Activated CD8-positive, alpha-beta T cell treated with anti-CD3 and anti-CD28 coated beads for 36 hours (primary cell): ENCODE data around the gene GRIA1. TPM values are rescaled to one million over a fixed set of nuclear protein-coding genes. Genes with fewer than 3 reads are reported as not detected.
"Not testable (repeated sequence)": the region's sequence is repeated elsewhere in the genome, so short reads cannot be mapped to it uniquely, and the experiment has no call there.

Experiments
- ATAC-seq: fragments of 200-7000 bp; cut with Tn5 transposase; one replicate; pipeline ENCODE4 v1.10.0; 2021; ENCODE audit warnings: mild to moderate bottlenecking, moderate library complexity
- CTCF ChIA-PET: fragments of 350-600 bp; sonication (Branson Sonifier 250); formaldehyde crosslinking; loops from one replicate; lab custom pipeline; 2021; ENCODE audit warnings: antibody characterized with exemption; lab: Charles Lee
- POLR2A ChIA-PET: fragments of 350-600 bp; sonication (Branson Sonifier 250); formaldehyde crosslinking; loops from one replicate; lab custom pipeline; 2021; ENCODE audit warnings: antibody characterized with exemption; lab: Charles Lee
- DNase-seq: peaks from one replicate; pipeline ENCODE4 v3.0.0-alpha.2; 2020
- H3K27ac Mint-ChIP-seq: one replicate; pipeline ENCODE4 v1.8.0; 2021; ENCODE audit warnings: mild to moderate bottlenecking, mixed read lengths
- H3K27me3 Mint-ChIP-seq: one replicate; pipeline ENCODE4 v1.8.0; 2021; ENCODE audit warnings: mixed read lengths
- H3K36me3 Mint-ChIP-seq: one replicate; pipeline ENCODE4 v1.8.0; 2021; ENCODE audit warnings: low read depth, mixed read lengths
- H3K4me1 Mint-ChIP-seq: one replicate; pipeline ENCODE4 v1.8.0; 2021; ENCODE audit warnings: low read depth, mixed read lengths
- H3K4me3 Mint-ChIP-seq: one replicate; pipeline ENCODE4 v1.8.0; 2021; ENCODE audit warnings: mild to moderate bottlenecking, moderate library complexity, mixed read lengths
- H3K9me3 Mint-ChIP-seq: one replicate; pipeline ENCODE4 v1.8.0; 2021; ENCODE audit warnings: mixed read lengths
- CTCF ChIP-seq: fragments of 200-600 bp; IDR thresholded peaks from one replicate; pipeline ENCODE4 v1.8.0; 2022; ENCODE audit warnings: antibody characterized with exemption, mild to moderate bottlenecking
- intact Hi-C: fragments of 100-400 bp; cut with micrococcal nuclease; formaldehyde crosslinking; loops from one replicate; pipeline ENCODE4 v1.10.0; 2022
- total RNA-seq, 2 experiments: library from RNA; stranded (reverse); gene quantifications; one replicate each; pipeline ENCODE4 v1.2.3, GENCODE V29; 2021

The GRIA1 gene
- total RNA-seq, 2 experiments from 2014 or later: not detected

GRCh38 chr5:153717287-153717686, 226.8 kb downstream of the GRIA1 start:
- POLR2A ChIA-PET: no interaction called here
- H3K4me1 Mint-ChIP-seq: no peaks in the 10 kb centered on the region
- no peak overlapping the region for H3K4me3 Mint-ChIP-seq
- no peak overlapping the region for H3K27ac Mint-ChIP-seq
- peaks cover 2% of the 10 kb centered on the region for H3K27me3 Mint-ChIP-seq
- DNase-seq (no peak), ATAC-seq (no peak)
- CTCF ChIA-PET: no interaction called here
- H3K9me3 Mint-ChIP-seq: peaks cover 1% of the 10 kb centered on the region
- intact Hi-C loops: no loop called here
- H3K36me3 Mint-ChIP-seq: no peaks in the 10 kb centered on the region
- TF ChIP-seq CTCF: no peak

- no peak for ATAC-seq
- Mint-ChIP-seq H3K4me1 (no peaks in the 10 kb centered on the region), H3K27me3 (peaks cover 2% of the 10 kb centered on the region), H3K27ac (no peak overlapping the region), H3K4me3 (no peak overlapping the region), H3K9me3 (peaks cover 1% of the 10 kb centered on the region), H3K36me3 (no peaks in the 10 kb centered on the region)
- ChIA-PET CTCF (no interaction called here), POLR2A (no interaction called here)
- intact Hi-C loops: no loop called here
- DNase-seq: no peak
- no peak for TF ChIP-seq CTCF
Measured at GRCh38 chr5:153718713-153719112, 228.2 kb downstream of the GRIA1 start.

GRCh38 chr5:153719324-153719723, 228.9 kb downstream of the GRIA1 start:
- no peak for ATAC-seq
- DNase-seq: no peak
- intact Hi-C loops: no loop called here
- TF ChIP-seq CTCF: no peak
- CTCF ChIA-PET: no interaction called here
- POLR2A ChIA-PET: no interaction called here
- no peak overlapping the region for H3K4me3 Mint-ChIP-seq
- no peak overlapping the region for H3K27ac Mint-ChIP-seq
- H3K27me3 Mint-ChIP-seq: peaks cover 2% of the 10 kb centered on the region
- H3K4me1 Mint-ChIP-seq: no peaks in the 10 kb centered on the region
- H3K9me3 Mint-ChIP-seq: peaks cover 1% of the 10 kb centered on the region
- H3K36me3 Mint-ChIP-seq: no peaks in the 10 kb centered on the region

GRCh38 chr5:153723022-153723610, 232.6 kb downstream of the GRIA1 start:
- H3K27me3 Mint-ChIP-seq, CTCF ChIA-PET, H3K27ac Mint-ChIP-seq, H3K36me3 Mint-ChIP-seq, POLR2A ChIA-PET, H3K4me3 Mint-ChIP-seq, H3K4me1 Mint-ChIP-seq, DNase-seq, ATAC-seq, H3K9me3 Mint-ChIP-seq, intact Hi-C loops: not testable (repeated sequence)

- CTCF ChIA-PET: no interaction called here
- H3K4me3 Mint-ChIP-seq: no peak overlapping the region
- TF ChIP-seq CTCF: no peak
- no peaks in the 10 kb centered on the region for H3K9me3 Mint-ChIP-seq
- POLR2A ChIA-PET: no interaction called here
- DNase-seq (no peak), ATAC-seq (no peak)
- H3K27me3 Mint-ChIP-seq: peaks cover 3% of the 10 kb centered on the region
- H3K27ac Mint-ChIP-seq: no peak overlapping the region
- intact Hi-C loops: no loop called here
- no peaks in the 10 kb centered on the region for H3K4me1 Mint-ChIP-seq
- H3K36me3 Mint-ChIP-seq: no peaks in the 10 kb centered on the region
Measured at GRCh38 chr5:153742060-153742459, 251.6 kb downstream of the GRIA1 start.
